Activated T-cell treated with anti-CD3 and anti-CD28 coated beads, Interleukin-2, amount 50 U/mL, for 24 hours (primary cell): Measurements from ENCODE around the gene SSH2.
A peak's percentile ranks its signal among the peaks of the same experiment; 100 is the strongest.

Source experiments
- DNase-seq: peaks from one replicate; pipeline ENCODE4 v3.0.0-alpha.2; 2020
- H3K27ac Mint-ChIP-seq: 2 replicates; pipeline ENCODE4 v1.8.0; 2020; ENCODE audit warnings: mild to moderate bottlenecking, mixed read lengths
- H3K27me3 Mint-ChIP-seq: 2 replicates; pipeline ENCODE4 v1.8.0; 2020; ENCODE audit warnings: mixed read lengths
- H3K36me3 Mint-ChIP-seq: 2 replicates; pipeline ENCODE4 v1.8.0; 2020; ENCODE audit warnings: low read depth, mixed read lengths
- H3K4me1 Mint-ChIP-seq: 2 replicates; pipeline ENCODE4 v1.8.0; 2020; ENCODE audit warnings: low read depth, mixed read lengths
- H3K4me3 Mint-ChIP-seq: 2 replicates; pipeline ENCODE4 v1.8.0; 2020; ENCODE audit warnings: mild to moderate bottlenecking, moderate library complexity, mixed read lengths
- H3K9me3 Mint-ChIP-seq: 2 replicates; pipeline ENCODE4 v1.8.0; 2020; ENCODE audit warnings: mixed read lengths

The SSH2 gene

DNA sequence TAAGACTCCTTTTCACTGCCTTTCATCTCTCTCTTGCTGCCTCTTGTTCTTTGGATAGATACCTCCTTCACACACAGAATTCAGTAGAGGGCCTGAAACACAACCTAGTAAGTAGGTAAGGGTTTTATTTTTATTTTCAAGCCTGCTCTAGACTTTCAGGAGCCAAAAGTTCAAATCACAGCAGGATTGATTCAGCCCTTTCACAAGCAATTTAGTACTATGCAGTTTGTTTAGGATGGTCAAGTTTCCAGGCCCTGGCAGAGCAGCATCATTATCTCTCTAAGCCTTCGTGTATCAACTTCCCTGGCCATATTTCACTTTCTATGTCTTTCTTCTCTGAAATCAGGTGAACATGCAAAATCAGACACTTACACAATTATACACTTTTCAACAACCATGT is 158.5 kb downstream of the SSH2 start:
- H3K4me1 Mint-ChIP-seq: no peaks in the 10 kb centered on the region
- H3K27ac Mint-ChIP-seq: no peak overlapping the region
- H3K9me3 Mint-ChIP-seq: no peaks in the 10 kb centered on the region
- H3K36me3 Mint-ChIP-seq: peaks cover 6% of the 10 kb centered on the region
- no peak overlapping the region for H3K4me3 Mint-ChIP-seq
- no peaks in the 10 kb centered on the region for H3K27me3 Mint-ChIP-seq
- no peak for DNase-seq

DNA sequence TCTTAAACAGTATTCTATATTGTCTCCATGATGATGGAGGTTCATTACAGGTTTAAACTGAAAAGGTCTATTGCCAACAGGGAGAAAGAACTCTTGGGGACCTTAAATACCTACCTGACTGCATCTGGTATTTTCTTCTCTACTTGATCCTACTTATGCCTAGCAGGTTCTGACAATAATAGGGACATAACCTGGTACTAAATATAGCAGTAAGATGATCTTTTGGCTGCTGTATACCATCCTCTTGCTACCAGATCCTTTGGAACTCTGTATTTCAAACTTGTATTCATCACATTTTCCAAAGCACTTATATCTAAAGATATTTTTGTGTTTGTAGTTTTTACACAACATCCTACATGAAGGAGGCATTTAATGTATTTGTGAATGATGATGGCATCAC is 160.8 kb downstream of the SSH2 start:
- H3K36me3 Mint-ChIP-seq: no peaks in the 10 kb centered on the region
- H3K27me3 Mint-ChIP-seq: no peaks in the 10 kb centered on the region
- H3K27ac Mint-ChIP-seq: no peak overlapping the region
- H3K4me1 Mint-ChIP-seq: no peaks in the 10 kb centered on the region
- no peak for DNase-seq
- no peak overlapping the region for H3K4me3 Mint-ChIP-seq
- H3K9me3 Mint-ChIP-seq: no peaks in the 10 kb centered on the region

DNA sequence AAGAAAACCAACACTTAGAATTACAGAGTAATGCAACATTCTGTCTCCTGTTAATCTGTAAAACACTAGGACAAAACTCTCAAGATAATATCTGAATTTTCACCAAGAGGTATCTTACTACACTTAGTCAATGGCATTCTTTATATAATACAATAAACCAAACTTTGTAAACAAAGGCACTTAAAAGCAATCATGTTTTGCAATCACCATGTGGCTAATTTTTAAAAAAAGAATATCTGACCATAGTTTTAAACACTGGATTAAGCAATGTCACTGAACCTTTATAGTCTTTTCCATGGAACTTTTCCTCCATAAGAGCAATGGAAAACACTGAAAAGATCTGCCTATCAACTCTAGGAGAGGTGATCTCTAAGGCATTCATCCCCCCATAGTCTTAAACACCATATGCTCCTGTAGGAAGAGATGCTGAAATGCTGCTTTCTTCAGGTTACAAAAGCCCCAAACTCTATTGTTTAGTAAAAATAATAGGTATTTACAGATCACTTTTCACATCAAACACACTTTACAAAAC is 163.2 kb downstream of the SSH2 start:
- Mint-ChIP-seq H3K9me3 (no peaks in the 10 kb centered on the region), H3K27me3 (no peaks in the 10 kb centered on the region), H3K27ac (no peak overlapping the region), H3K4me1 (peaks cover 8% of the 10 kb centered on the region), H3K4me3 (no peak overlapping the region), H3K36me3 (no peaks in the 10 kb centered on the region)
- no peak for DNase-seq

DNA sequence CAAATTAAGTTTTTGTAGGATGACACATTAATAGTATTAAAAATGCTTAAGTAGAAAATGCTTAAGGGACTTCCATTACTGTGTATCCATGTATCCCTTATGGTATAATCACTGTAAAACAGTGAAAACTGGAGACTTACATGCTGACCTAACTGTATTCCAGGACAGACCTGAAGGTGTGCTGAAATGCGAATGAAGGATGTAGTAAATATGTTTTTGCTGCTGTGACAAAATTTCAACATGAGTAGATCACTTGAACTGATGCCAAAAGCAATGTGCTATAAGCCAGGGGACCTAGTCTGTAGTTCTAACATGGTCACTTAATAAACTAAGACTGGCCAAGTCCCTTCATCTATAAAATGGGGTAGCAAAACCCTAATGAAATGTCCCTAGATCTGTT is 165.3 kb downstream of the SSH2 start:
- Mint-ChIP-seq H3K27ac (no peak overlapping the region), H3K9me3 (no peaks in the 10 kb centered on the region), H3K4me3 (no peak overlapping the region), H3K27me3 (no peaks in the 10 kb centered on the region), H3K36me3 (peaks cover 11% of the 10 kb centered on the region), H3K4me1 (peaks cover 16% of the 10 kb centered on the region)
- no peak for DNase-seq

DNA sequence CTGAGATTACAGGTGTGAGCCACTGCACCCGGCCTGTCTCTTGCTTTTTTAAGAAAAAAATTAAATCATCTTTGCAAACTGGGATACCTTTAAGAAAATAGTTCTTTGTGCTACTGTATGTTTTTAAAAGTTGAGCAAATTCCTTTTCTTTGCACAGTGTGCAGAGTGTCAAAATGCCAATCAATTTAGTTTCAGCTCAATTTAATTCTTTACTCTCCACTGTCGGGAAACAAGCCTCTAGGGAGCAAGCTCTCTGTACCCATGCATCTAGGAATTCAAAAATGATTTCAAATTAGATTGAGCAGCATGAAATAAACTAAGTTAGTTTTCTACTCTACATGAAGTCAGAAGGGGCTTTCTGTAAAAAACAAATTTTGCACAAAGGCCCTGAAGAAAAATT is 165.8 kb downstream of the SSH2 start:
- peaks cover 22% of the 10 kb centered on the region for H3K4me1 Mint-ChIP-seq
- peaks cover 15% of the 10 kb centered on the region for H3K36me3 Mint-ChIP-seq
- no peak overlapping the region for H3K27ac Mint-ChIP-seq
- DNase-seq: no peak
- no peaks in the 10 kb centered on the region for H3K27me3 Mint-ChIP-seq
- H3K4me3 Mint-ChIP-seq: no peak overlapping the region
- no peaks in the 10 kb centered on the region for H3K9me3 Mint-ChIP-seq

DNA sequence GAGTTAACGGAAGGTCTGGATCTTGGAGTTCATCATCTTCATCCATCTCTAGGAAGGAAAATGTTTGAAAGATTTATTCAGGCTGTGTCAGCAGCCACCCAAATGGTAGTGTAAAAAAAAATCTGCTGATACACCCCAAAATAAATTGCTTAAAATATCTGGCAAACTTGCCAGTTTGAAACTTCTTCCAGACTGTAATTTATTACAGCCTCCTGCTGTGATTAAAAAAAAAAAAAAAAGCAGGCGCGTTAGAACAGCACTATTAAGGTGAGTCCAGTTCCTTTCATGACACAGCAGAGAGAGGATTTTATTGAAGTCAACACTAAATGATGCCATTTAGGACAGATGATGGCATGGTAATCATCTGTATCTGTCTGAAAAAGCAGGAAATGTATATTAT is 166.8 kb downstream of the SSH2 start:
- Mint-ChIP-seq H3K4me3 (no peak overlapping the region), H3K36me3 (peaks cover 17% of the 10 kb centered on the region), H3K27ac (no peak overlapping the region), H3K9me3 (no peaks in the 10 kb centered on the region), H3K27me3 (no peaks in the 10 kb centered on the region), H3K4me1 (peaks cover 27% of the 10 kb centered on the region)
- DNase-seq: no peak

DNA sequence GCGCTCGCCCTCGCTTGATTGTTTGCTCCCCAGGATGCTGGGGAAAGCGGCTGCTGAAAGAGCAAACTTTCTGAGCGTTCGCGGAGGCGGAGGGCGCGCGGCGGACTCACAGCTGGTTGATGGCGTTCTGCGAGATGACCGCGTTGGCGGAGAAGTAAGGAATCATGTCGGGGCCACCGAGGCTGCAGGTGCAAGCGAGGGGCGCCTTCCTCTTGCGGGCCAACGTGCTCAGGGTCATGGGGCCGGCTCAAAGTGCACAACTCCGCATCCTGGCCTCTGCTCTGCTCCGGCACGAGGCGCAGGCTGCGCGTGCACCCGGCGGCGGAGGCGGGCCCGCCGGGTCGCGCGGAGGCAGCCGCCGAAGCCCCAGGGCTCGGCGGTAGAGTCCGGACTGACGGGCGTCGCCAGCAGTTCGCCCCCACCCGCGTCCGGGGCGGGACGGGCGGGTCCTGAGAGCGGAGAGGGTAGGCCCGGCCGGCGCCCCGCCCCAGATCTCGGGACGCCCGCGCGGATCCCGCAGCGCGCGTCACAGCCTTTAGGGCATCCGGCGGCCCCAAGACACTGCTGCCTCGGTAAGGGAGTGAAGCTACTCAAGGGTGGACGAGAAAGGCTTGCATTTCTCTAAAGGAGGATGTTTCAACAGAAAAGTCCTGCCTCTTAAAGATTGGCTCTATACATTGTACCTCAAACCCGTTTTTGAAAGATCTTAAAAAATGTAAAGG is 168.8 kb downstream of the SSH2 start:
- Mint-ChIP-seq H3K27me3 (no peaks in the 10 kb centered on the region), H3K4me3 (peak overlapping the region; percentile 94), H3K9me3 (no peaks in the 10 kb centered on the region), H3K4me1 (peaks cover 46% of the 10 kb centered on the region), H3K36me3 (peaks cover 34% of the 10 kb centered on the region), H3K27ac (peak overlapping the region; percentile 94)
- peak; percentile 94 for DNase-seq

DNA sequence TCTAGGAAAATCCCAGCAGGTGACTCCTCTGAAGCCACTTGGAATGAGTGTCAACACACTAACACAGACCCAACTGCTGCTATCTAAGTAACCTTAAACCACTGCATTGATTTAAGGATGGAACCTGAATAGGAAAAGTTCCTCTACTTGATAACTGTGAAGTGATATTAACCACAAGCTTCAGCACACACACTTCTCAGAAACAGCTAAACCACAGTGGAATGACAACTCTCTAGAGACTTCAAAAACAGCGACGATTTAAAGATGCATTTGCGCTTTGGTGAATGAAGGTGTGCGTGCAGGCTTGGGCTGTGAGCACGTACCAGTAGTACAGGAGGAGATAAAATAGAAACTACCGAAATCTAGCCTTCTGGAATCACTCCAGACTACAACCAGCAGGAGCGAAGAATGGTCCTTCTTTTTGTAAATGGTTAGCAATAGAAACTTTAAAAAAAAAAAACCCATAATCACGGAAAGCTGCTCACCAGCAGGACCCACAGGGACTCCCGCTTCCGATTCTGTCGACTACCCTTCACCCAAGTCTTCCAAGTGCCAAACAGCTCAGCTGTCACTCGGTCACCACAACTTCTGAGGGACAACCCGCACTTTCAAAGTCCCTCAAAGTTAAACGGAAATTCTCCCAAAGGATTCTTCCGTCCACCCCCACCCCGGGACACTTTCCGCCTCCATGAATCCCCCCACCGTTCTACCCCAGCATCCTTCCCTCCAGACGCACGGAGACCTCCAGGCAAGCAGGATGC is 169.6 kb downstream of the SSH2 start:
- no peaks in the 10 kb centered on the region for H3K27me3 Mint-ChIP-seq
- peak overlapping the region; percentile 94 for H3K27ac Mint-ChIP-seq
- peak overlapping the region; percentile 94 for H3K4me3 Mint-ChIP-seq
- H3K9me3 Mint-ChIP-seq: no peaks in the 10 kb centered on the region
- DNase-seq: peak; percentile 55
- peaks cover 47% of the 10 kb centered on the region for H3K4me1 Mint-ChIP-seq
- peaks cover 34% of the 10 kb centered on the region for H3K36me3 Mint-ChIP-seq

DNA sequence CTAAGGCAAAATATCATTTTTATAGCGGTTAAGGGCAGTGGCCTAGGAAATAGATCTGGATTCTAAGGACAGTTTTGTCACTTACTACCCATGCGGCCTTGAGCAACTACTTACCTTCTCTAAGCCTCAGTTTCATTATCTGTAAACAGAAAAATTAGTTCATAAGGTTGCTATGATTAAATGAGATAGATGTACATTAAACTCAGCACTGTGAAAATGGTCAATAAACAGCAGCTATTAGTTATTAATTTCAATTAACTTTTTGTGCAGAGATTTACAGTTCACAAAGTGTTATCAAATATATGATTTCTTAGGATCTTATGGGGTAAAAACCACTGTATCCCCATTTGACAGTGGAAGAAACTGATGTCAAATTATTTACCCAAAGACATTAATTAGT is 171.8 kb downstream of the SSH2 start:
- H3K4me3 Mint-ChIP-seq: peak overlapping the region; percentile 59
- DNase-seq: no peak
- peaks cover 52% of the 10 kb centered on the region for H3K36me3 Mint-ChIP-seq
- H3K4me1 Mint-ChIP-seq: peaks cover 58% of the 10 kb centered on the region
- H3K27me3 Mint-ChIP-seq: no peaks in the 10 kb centered on the region
- peak overlapping the region; percentile 85 for H3K27ac Mint-ChIP-seq
- no peaks in the 10 kb centered on the region for H3K9me3 Mint-ChIP-seq

DNA sequence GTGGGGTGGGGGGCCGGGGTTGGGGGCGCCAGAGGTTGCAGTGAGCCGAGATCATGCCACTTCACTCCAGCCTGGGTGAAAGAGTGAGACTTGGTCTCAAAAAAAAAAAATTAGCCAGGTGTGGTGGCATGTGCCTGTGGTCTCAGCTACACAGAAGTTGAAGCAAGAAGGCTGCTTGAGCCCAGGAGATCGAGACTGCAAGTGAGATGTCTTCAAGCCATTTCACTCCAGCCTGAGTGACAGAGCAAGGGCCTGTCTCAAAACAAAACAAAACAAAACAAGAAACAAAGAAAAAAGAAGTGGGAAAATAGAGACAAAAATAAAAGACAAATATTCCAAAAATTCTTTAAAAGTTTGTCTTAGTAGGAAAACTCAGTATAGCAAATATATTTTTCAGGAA is 172.2 kb downstream of the SSH2 start:
- peak overlapping the region; percentile 59 for H3K4me3 Mint-ChIP-seq
- H3K36me3 Mint-ChIP-seq: peaks cover 57% of the 10 kb centered on the region
- peaks cover 61% of the 10 kb centered on the region for H3K4me1 Mint-ChIP-seq
- peak overlapping the region; percentile 85 for H3K27ac Mint-ChIP-seq
- H3K27me3 Mint-ChIP-seq: no peaks in the 10 kb centered on the region
- no peaks in the 10 kb centered on the region for H3K9me3 Mint-ChIP-seq
- DNase-seq: no peak

DNA sequence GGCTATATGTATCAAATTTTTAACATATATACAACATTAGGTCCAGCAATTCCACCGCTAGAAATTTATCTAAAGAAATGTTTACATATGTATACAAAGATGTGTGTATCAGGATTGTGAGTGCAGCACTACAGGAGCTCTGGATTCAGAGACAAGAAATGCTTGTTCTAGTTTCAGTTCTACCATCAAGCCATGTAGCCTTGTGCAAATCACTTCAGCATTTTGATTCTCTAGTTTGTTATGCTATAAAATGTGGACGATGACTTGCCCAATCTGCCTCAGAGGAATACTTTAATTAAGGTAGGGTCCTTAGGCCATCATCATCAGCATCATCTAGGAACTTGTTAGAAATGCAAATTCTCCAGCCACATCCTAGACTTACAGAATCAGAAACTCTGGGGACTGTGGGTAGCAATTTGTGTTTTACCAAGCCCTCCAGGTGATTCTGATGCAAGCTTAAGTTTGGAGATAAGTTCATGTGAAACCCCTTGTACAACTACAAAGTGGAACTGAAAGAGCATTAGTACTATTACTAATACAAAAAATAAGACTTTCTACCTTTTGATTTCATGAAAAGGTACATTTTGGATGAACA is 176.1 kb downstream of the SSH2 start:
- H3K27ac Mint-ChIP-seq: peak overlapping the region; percentile 41
- DNase-seq: no peak
- no peaks in the 10 kb centered on the region for H3K27me3 Mint-ChIP-seq
- H3K4me1 Mint-ChIP-seq: peaks cover 54% of the 10 kb centered on the region
- no peaks in the 10 kb centered on the region for H3K9me3 Mint-ChIP-seq
- no peak overlapping the region for H3K4me3 Mint-ChIP-seq
- H3K36me3 Mint-ChIP-seq: peaks cover 72% of the 10 kb centered on the region

DNA sequence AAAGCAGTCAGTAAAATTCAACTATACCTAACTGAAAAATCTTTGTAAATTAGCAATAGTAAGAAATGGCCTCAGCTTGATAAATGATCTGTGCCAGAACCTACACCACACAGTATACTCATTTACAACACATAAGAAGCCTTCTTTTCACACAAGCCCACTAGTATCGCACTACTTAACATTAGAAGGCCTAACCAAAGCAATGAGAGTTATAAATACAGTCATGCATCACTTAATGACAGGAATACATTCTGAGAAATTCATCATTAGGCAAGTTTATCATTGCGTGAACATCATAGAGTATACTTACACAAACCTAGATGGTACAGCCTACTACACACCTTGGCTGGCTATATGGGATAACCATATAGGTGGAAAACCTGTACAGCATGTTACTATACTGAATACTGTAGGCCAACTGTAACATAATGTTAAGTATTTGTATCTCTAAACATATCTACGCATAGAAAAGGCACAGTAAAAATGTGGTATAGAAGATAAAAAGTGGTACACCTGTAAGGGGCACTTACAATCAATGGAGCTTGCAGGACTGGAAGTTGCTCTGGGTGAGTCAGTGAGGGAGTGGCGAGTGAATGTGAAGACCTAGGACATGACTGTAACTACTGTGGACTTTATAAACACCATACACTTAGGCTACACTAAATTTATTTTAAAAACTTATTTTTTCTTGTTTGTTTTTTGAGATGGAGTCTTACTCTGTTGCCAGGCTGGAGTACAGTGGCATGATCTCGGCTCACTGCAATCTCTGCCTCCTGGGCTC is 180.8 kb downstream of the SSH2 start:
- Mint-ChIP-seq H3K4me3 (no peak overlapping the region), H3K27me3 (no peaks in the 10 kb centered on the region), H3K36me3 (peaks cover 77% of the 10 kb centered on the region), H3K27ac (peak overlapping the region; percentile 33), H3K4me1 (peaks cover 68% of the 10 kb centered on the region), H3K9me3 (no peaks in the 10 kb centered on the region)
- DNase-seq: no peak

DNA sequence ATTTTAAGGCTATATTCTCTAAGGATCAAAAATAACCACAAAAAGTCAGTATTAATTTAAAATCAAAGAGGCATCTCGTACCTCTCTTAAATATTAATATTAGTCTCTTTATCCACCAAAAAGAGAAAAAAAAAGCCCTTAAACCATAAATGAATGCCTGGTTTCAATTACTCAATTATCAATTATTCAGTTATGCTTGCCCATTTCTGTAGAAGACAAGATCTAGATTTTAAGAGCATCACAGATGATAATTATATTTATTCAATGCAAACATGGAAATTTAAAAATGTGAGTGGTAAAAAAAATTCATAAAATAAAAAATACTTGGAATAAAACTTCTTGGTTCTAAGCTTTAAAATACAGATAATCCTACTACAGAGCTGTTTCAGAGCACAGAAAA is 181.6 kb downstream of the SSH2 start:
- Mint-ChIP-seq H3K36me3 (peaks cover 69% of the 10 kb centered on the region), H3K9me3 (no peaks in the 10 kb centered on the region), H3K27ac (peak overlapping the region; percentile 33), H3K4me3 (no peak overlapping the region), H3K4me1 (peaks cover 65% of the 10 kb centered on the region), H3K27me3 (no peaks in the 10 kb centered on the region)
- DNase-seq: no peak

DNA sequence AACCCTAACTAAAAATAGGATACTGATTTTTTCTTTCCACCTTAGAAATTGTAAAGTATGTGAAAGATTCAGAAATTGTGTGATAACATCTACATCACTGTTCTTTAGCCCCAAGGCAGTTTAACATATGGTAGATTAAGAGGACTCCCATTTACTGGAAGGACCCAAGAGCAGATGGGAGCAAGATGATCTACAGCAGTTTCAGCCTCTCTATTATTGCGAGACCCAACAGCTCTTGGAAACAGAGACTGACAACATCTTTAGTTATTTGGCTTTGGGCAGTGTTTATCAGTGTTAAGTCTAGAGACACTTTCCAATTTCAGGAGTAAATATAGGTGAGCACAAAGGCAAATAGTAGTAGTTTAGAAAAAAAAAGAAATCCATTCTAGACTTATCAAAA is 182.4 kb downstream of the SSH2 start:
- Mint-ChIP-seq H3K4me3 (no peak overlapping the region), H3K36me3 (peaks cover 61% of the 10 kb centered on the region), H3K4me1 (peaks cover 69% of the 10 kb centered on the region), H3K27me3 (no peaks in the 10 kb centered on the region), H3K9me3 (no peaks in the 10 kb centered on the region), H3K27ac (peak overlapping the region; percentile 34)
- DNase-seq: no peak
